ENCODE results near the gene ST6GALNAC4. TPM values are rescaled to one million over a fixed set of nuclear protein-coding genes. Genes with fewer than 3 reads are reported as not detected.

ST6GALNAC4 gene
- total RNA-seq, 6 donors from 2014 or later = 41.3 to 105 (median 56.2) TPM

DNA sequence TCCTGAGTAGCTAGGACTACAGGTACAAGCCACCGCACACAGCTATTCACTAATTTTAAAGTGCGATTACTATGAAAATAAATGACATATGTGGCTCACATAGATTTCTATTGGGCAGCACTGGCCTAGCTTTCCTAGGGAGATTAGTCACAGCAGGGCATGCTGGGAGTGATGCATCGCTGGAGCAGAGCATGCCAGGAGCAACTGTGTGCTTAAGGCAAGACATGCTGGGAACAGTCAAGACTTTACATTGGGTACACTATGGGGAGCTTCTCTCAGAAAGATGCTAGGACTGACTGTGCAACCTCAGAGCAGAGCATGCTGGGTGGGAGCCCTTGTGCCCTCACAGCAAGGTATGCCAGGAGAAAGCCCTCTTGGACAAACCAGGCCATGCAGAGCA lies 26.8 kb downstream of the ST6GALNAC4 start:
- WGBS, 2 donors = 95 to 98% methylated on average over 3 of the region's 3 CpGs
- DNase-seq (no peak), ATAC-seq (ENCODE audit: low FRiP score in 2 of 2) (no peak)
- peaks cover 0 to 12% (median 4%) of the 10 kb centered on the region in 4 donors for H3K9me3 ChIP-seq
- no peaks in the 10 kb centered on the region for H3K27me3 ChIP-seq
- H3K27ac ChIP-seq = no peak overlapping the region
- no peak overlapping the region for H3K4me3 ChIP-seq
- no peak for TF ChIP-seq POLR2AphosphoS5 (IDR thresholded peaks at IDR 0.05)
- TF ChIP-seq CTCF (IDR thresholded peaks at IDR 0.05) = no peak
- TF ChIP-seq EP300 (IDR thresholded peaks at IDR 0.05) = no peak
- no peak for TF ChIP-seq POLR2A (IDR thresholded peaks at IDR 0.05)
- H3K4me1 ChIP-seq = peaks cover 0 to 5% (median 1%) of the 10 kb centered on the region in 4 donors
- H3K36me3 ChIP-seq = peaks cover 32 to 90% (median 72%) of the 10 kb centered on the region in 4 donors

DNA sequence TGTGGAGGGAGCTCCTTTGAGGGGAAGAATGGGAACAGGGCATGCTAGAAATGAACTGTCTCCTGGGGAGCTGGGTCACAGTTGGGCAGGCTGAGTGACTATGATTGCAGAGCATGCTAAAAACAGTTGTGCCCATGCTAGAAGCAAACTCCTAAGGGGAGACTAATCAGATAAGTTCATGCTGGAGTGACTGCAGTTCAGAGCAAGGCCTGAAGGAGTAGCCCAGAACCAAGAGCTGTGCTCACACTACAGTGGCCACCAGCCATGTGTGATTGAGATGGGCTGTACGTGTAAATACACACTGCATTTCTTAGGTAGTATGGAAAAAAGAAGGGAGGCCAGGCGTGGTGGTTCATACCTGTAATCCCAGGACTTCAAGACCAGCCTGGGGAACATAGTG lies 29.0 kb downstream of the ST6GALNAC4 start:
- 91 to 93% methylated on average over 2 of the region's 2 CpGs for WGBS, 2 donors
- ATAC-seq (ENCODE audit: low FRiP score in 2 of 2) = no peak
- peaks cover 5 to 16% (median 13%) of the 10 kb centered on the region in 4 donors for H3K4me1 ChIP-seq
- no peak overlapping the region for H3K4me3 ChIP-seq
- TF ChIP-seq POLR2A (IDR thresholded peaks at IDR 0.05) (no peak), EP300 (IDR thresholded peaks at IDR 0.05) (no peak)
- no peaks in the 10 kb centered on the region for H3K27me3 ChIP-seq
- H3K36me3 ChIP-seq = peaks cover 13 to 71% (median 52%) of the 10 kb centered on the region in 4 donors
- peaks cover 0 to 2% (median under 1%) of the 10 kb centered on the region in 4 donors for H3K9me3 ChIP-seq
- H3K27ac ChIP-seq = no peak overlapping the region
- DNase-seq = no peak

DNA sequence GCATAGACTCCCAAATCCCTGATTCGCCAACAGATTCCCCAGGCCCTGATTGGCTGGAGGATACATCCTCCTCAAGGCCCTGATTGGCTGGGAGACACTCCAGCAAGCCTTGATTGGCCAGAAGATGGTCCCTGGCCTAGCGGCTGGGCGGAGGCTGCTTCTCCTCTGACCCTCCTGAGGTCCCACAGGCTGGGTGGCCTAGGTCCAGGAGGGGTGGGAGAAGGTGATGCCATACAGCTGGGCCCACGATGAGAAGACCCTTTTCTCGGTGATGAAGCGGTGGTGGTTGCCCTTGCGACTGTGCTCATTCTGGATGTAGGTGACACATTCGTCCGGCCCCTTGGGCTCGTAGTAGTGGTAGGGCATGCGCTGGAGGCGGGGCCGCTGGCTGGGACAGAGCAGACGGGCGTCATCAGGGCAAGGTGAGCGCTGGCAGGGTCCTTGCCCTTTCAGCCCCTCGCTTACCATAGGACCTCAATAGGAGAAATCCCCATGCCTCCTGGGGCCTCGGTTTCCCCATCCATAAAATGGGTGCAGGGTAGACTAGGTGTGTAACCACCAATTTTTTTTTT lies 30.4 kb downstream of the ST6GALNAC4 start:
- 98% methylated on average over 14 to 18 of the region's 18 CpGs for WGBS, 2 donors
- Histone ChIP-seq H3K9me3 (no peaks in the 10 kb centered on the region), H3K4me3 (no peak overlapping the region), H3K27ac (peak overlapping the region in 2 of 4 donors; percentile 18 to 71), H3K36me3 (peaks cover 12 to 62% (median 47%) of the 10 kb centered on the region in 4 donors), H3K27me3 (no peaks in the 10 kb centered on the region), H3K4me1 (peaks cover 5 to 21% (median 16%) of the 10 kb centered on the region in 4 donors)
- TF ChIP-seq CTCF (IDR thresholded peaks at IDR 0.05) = no peak
- no peak for TF ChIP-seq EP300 (IDR thresholded peaks at IDR 0.05)
- no peak for TF ChIP-seq POLR2A (IDR thresholded peaks at IDR 0.05)
- TF ChIP-seq POLR2AphosphoS5 (IDR thresholded peaks at IDR 0.05) = no peak
- ATAC-seq (ENCODE audit: low FRiP score in 2 of 2) (no peak), DNase-seq (peak in 1 of 2 donors; percentile 52)

GRCh38 chr9:127885508-127886281 lies 31.1 kb downstream of the ST6GALNAC4 start:
- H3K9me3 ChIP-seq = no peaks in the 10 kb centered on the region
- peak overlapping the region in 2 of 4 donors; percentile 64 to 71 for H3K27ac ChIP-seq
- H3K27me3 ChIP-seq = no peaks in the 10 kb centered on the region
- peaks cover 11 to 54% (median 41%) of the 10 kb centered on the region in 4 donors for H3K36me3 ChIP-seq
- ATAC-seq (ENCODE audit: low FRiP score in 2 of 2) (peak in 1 of 2 donors; percentile 4), DNase-seq (no peak)
- H3K4me1 ChIP-seq = peaks cover 5 to 21% (median 16%) of the 10 kb centered on the region in 4 donors
- TF ChIP-seq EP300 (IDR thresholded peaks at IDR 0.05) (no peak), POLR2AphosphoS5 (IDR thresholded peaks at IDR 0.05) (no peak), POLR2A (IDR thresholded peaks at IDR 0.05) (no peak), CTCF (IDR thresholded peaks at IDR 0.05) (no peak)
- WGBS, 2 donors = 79 to 83% methylated on average over 8 to 13 of the region's 13 CpGs
- H3K4me3 ChIP-seq = no peak overlapping the region

GRCh38 chr9:127884976-127885490 lies 31.8 kb downstream of the ST6GALNAC4 start:
- Histone ChIP-seq H3K27me3 (no peaks in the 10 kb centered on the region), H3K27ac (peak overlapping the region in 2 of 4 donors; percentile 68 to 71), H3K9me3 (no peaks in the 10 kb centered on the region), H3K36me3 (peaks cover 6 to 48% (median 34%) of the 10 kb centered on the region in 4 donors), H3K4me3 (no peak overlapping the region), H3K4me1 (peaks cover 5 to 21% (median 16%) of the 10 kb centered on the region in 4 donors)
- DNase-seq (peak in 1 of 2 donors; percentile 58), ATAC-seq (ENCODE audit: low FRiP score in 2 of 2) (no peak)
- TF ChIP-seq POLR2AphosphoS5 (IDR thresholded peaks at IDR 0.05) (no peak), CTCF (IDR thresholded peaks at IDR 0.05) (no peak), POLR2A (IDR thresholded peaks at IDR 0.05) (no peak), EP300 (IDR thresholded peaks at IDR 0.05) (no peak)
- 45 to 75% methylated on average over 3 to 15 of the region's 15 CpGs for WGBS, 2 donors
